HG03159 (cell line): Measurements from ENCODE around the gene DDN.

Source experiments
- ATAC-seq: cut with Tn5 transposase; IDR thresholded peaks from one replicate; pipeline ENCODE4 v1.9.1; 2021; ENCODE audit warnings: mild to moderate bottlenecking, moderate library complexity; ENCODE audit not compliant: unreplicated experiment

The DDN gene

GRCh38 chr12:49014547-49014946 is 15.4 kb upstream of the DDN start:
- ATAC-seq: no peak

- ATAC-seq: no peak
Measured at GRCh38 chr12:49013428-49013827, 14.3 kb upstream of the DDN start.

- no peak for ATAC-seq
Measured at GRCh38 chr12:49012739-49013138, 13.6 kb upstream of the DDN start.

- ATAC-seq: no peak
Measured at GRCh38 chr12:49010092-49010668, 11.0 kb upstream of the DDN start.

- no peak for ATAC-seq
Measured at GRCh38 chr12:49008943-49009342, 9.8 kb upstream of the DDN start.

- no peak for ATAC-seq
Measured at GRCh38 chr12:49000346-49000745, 1.2 kb upstream of the DDN start.

- no peak for ATAC-seq
Measured at GRCh38 chr12:48998497-48999353, 450 bp downstream of the DDN start.

- ATAC-seq: peak; percentile 36
Measured at GRCh38 chr12:48997719-48998496, 1.3 kb downstream of the DDN start.

- ATAC-seq: no peak
Measured at GRCh38 chr12:48996794-48997718, 2.1 kb downstream of the DDN start.

GRCh38 chr12:48995086-48995879 is 3.9 kb downstream of the DDN start:
- no peak for ATAC-seq

GRCh38 chr12:48994224-48995085 is 4.7 kb downstream of the DDN start:
- ATAC-seq: no peak

- no peak for ATAC-seq
Measured at GRCh38 chr12:48993787-48994186, 5.4 kb downstream of the DDN start.

GRCh38 chr12:48991247-48992050 is 7.7 kb downstream of the DDN start:
- no peak for ATAC-seq

- no peak for ATAC-seq
Measured at GRCh38 chr12:48990552-48990951, 8.6 kb downstream of the DDN start.

- no peak for ATAC-seq
Measured at GRCh38 chr12:48988030-48988649, 11.0 kb downstream of the DDN start.

- ATAC-seq: no peak
Measured at GRCh38 chr12:48986720-48987291, 12.4 kb downstream of the DDN start.

- no peak for ATAC-seq
Measured at GRCh38 chr12:48985901-48986300, 13.3 kb downstream of the DDN start.
